Epithelial cell of prostate (primary cell): ENCODE data around the gene ACOXL.
A peak's percentile ranks its signal among the peaks of the same experiment; 100 is the strongest.

ENCODE experiments used
- DNase-seq: peaks from one replicate; pipeline ENCODE4 v3.0.0-alpha.2; 2011; ENCODE audit warnings: low read depth, low spot score
- H3K27ac ChIP-seq: fragments of 450-650 bp; 2 replicates; pipeline ENCODE4 v1.5.1; 2017; ENCODE audit warnings: mild to moderate bottlenecking

The ACOXL gene

GRCh38 chr2:110816404-110817365 lies 84.3 kb downstream of the ACOXL start:
- H3K27ac ChIP-seq, result no peak overlapping the region
- DNase-seq, result peak; percentile 50

- no peak overlapping the region for H3K27ac ChIP-seq
- no peak for DNase-seq
Observed at GRCh38 chr2:110818767-110819481, 86.6 kb downstream of the ACOXL start.

GRCh38 chr2:110819711-110820110 lies 87.3 kb downstream of the ACOXL start:
- no peak overlapping the region for H3K27ac ChIP-seq
- DNase-seq, result no peak

GRCh38 chr2:110820128-110820527 lies 87.8 kb downstream of the ACOXL start:
- DNase-seq, result no peak
- H3K27ac ChIP-seq, result no peak overlapping the region

GRCh38 chr2:110823165-110823564 lies 90.8 kb downstream of the ACOXL start:
- DNase-seq, result no peak

DNA sequence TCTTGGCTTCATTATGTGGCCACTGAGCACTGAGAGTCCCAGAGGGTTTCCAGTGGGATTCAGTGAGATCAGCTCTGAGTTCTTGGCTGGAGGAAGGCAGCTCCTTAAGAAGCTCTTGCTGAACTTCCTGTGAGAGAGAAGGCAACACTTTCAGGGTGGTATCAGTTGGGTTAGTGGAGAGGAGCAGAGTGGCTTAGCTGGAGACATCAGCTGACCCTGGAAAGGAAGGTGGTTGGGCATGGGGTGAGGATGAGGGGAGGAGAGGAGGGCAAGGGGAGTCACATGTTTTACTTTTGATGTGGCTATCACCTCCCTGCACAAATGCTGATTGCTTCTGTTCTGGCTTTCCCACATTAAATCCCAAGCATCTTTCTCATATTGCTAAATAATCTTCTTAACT lies 95.1 kb downstream of the ACOXL start:
- no peak overlapping the region for H3K27ac ChIP-seq
- DNase-seq, result no peak

More at GRCh38 chr2:110823165-110823564, 90.8 kb downstream of the ACOXL start:
- H3K27ac ChIP-seq, result no peak overlapping the region

DNA sequence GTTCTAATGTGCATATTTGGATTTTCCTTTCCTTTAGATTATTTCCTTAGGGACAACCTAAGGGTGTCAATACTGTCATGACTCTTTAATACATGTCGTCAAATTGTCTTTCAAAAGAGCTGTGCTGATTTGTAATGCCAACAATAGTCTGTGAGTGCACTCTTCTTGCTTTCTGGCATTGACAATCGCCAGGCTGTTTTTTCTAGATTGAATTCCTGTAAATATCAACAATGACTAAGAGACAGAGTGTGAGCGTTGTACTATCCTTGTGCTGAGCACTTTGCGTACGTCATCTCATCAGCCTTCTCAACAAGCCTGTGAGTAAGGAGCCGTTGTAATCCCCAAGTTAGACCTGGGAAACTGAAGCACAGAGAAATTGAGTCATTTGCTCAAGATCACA lies 96.0 kb downstream of the ACOXL start:
- H3K27ac ChIP-seq, result no peak overlapping the region
- DNase-seq, result no peak

DNA sequence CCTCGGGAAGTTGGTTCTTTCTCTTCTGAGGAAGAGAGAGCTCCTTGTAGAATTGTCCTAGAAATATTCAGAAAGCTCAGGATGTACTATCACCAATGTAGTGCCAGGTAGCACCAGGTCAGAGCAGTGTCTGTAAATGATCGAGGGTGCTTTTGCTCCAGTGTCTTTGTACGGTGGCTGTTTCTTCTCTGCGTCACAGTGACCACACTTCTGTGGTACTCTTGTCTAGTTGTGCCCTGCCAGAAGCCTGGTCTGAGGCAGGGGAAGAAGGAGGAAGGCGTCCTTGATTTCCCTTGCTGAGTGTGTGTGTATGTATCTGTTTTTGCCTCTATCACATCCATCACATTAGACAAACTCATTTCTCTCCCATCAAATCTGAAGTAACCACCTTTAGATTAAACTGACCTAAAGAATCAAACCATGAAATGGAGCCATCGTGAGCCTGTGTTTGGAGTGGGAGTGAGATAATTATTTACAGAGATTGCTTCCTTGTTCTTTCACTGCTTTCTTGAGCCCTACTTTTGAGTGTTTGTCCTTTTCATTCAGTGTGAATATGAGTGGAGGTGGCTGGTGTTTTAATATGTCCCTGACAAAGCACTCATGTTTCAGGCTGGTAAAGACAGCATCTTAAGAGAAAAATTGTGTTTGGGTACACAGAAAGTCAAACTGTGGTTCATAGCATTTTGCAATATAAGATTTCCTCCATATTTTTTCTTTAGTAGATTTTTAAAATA lies 97.2 kb downstream of the ACOXL start:
- H3K27ac ChIP-seq, result no peak overlapping the region
- no peak for DNase-seq

GRCh38 chr2:110832740-110833139 lies 100.4 kb downstream of the ACOXL start:
- DNase-seq, result no peak
- H3K27ac ChIP-seq, result no peak overlapping the region

DNA sequence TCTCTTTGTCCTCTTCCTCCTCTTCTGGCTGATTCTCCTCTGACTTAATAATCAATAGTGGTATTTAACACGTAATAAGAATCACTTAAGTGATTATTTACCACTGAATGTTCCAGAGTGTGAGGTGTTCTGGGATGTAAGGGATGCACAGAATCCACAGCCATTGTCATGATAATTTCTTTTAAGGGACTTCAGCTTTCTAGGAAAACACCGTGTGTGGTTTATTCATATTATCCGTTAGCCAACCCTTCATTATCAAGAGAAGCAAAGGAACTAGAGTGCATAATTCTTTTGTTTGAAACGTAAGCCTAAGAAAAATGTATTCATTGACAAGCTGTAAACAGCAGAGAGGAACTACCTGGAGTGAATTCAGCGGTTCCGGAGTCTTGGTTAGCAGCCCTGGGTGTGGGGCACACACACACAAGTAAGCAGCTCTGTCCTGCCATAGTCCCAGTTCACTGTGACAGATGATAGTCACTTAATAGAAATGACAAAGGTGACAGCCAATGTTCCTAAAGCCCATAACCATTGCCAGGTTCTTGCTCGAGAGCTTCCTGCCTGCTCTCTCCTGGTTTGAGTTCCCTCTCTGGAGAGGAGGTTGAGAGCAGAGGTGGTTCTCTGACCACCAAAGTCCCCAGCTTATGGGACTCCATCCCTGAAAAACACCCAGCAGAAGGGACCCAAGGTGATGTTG lies 101.9 kb downstream of the ACOXL start:
- no peak for DNase-seq
- H3K27ac ChIP-seq, result no peak overlapping the region

- no peak overlapping the region for H3K27ac ChIP-seq
- no peak for DNase-seq
Observed at GRCh38 chr2:110836671-110837070, 104.3 kb downstream of the ACOXL start.

DNA sequence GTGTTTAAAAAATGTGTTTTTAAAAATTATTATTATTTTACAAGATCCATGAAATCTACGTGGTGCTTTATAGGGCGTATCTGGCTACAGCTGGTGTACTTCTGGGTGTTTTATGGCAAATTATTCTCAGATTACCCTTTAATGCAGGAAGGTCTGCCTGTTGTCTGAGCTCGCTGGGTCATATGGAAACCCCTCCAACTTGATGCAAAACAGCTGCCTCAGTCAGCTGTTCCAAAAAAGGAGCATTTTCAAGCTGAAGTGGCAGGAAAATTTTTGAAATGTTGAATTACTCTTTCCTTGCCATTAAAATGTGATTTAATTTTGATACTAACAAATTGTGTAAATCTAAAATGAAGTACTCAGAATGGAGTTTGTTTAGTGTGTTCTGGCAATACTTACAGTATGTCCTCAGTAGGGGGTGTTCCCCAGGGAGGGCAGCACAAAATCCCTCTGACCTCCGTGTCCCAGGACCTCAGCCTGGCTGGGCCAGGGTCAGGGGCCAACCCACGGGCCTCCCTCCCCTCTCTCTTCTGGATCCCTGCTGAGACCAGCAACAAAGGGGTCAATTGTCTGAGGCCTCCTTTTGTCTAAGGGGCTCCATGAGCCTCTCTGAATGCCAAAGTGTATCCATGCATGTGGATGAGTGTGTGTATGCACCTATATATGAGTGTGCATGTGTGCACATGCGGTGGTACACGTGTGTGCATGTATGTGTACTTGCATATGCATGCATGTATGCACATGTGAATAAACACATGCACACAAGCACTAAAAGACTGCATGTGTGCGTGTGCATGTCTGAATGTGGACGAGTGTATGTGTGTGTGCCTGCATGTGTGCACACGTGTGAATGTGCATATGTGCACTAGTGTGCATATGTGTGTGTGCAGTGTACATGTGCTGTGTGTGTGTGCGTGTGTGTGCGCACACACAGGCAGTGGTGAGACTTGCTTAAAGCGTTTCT lies 105.4 kb downstream of the ACOXL start:
- no peak overlapping the region for H3K27ac ChIP-seq
- DNase-seq, result no peak

- DNase-seq, result no peak
- no peak overlapping the region for H3K27ac ChIP-seq
Observed at GRCh38 chr2:110838657-110839384, 106.4 kb downstream of the ACOXL start.

GRCh38 chr2:110840508-110840907 lies 108.1 kb downstream of the ACOXL start:
- no peak for DNase-seq
- H3K27ac ChIP-seq, result no peak overlapping the region

DNA sequence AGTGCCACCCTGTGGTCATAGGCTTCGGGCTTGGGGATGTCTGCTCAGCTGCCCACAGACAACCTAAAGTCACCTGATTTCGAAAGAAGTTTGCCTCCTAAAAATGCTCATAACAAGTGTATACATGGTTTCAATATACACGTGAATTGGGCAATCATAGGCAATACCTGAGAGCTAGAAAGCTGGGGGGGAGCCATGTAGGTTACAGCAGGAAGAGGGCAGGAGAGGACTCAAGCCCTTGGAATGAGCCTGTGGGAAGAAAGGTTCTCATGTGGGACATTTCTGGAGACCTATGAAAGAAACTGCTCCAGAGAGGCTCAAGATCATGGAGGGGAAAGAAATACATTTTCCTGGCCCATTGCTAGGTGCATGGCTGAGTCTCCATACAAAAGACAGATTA lies 109.7 kb downstream of the ACOXL start:
- DNase-seq, result no peak
- H3K27ac ChIP-seq, result no peak overlapping the region

DNA sequence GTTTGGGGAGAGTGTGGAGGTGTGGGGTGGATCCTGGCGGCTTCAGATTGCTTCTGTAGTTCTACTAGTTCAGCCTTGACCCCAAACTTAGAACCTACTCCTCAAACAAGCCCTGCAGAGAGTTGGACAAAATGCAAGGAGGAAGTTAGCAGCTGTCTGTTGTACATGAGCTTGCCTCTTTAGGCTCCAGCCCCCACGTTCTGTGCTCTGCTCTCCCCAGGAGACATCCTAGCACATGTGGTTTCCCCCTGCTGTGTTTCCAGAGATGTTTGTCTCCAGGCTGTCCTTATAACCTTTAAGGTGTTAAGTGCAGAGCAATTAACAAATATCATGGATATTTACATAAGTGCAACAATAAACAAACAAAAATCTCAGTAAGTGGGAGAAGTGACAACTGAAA lies 111.1 kb downstream of the ACOXL start:
- no peak overlapping the region for H3K27ac ChIP-seq
- DNase-seq, result no peak

GRCh38 chr2:110843959-110844510 lies 111.7 kb downstream of the ACOXL start:
- DNase-seq, result no peak
- H3K27ac ChIP-seq, result no peak overlapping the region

DNA sequence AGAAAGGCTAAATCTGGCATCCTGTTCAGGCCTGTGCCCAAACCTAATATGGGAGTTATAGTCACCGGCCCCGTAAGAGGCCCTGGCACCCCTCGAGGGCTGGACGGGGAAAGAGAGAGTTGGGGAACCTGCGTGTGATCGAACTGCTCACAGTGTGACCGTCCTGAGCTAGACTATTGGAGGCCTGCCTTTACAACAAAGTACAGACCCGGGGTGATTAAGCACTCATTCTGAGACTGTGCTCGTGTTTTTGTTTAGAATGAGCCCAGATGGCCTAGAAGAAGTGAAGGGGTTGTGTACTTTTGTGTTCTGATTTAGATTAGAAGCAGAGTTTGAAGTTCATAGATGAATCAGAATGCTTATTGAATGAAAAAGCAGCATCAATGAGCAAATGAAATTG lies 115.3 kb downstream of the ACOXL start:
- DNase-seq, result no peak
- H3K27ac ChIP-seq, result no peak overlapping the region
